Ishikawa (cell line): ENCODE results near the gene PDZRN3.

Experiments used
- CEBPB ChIP-seq: IDR thresholded peaks from 2 replicates; pipeline ENCODE4 v1.6.1; 2012
- RAD21 ChIP-seq: IDR thresholded peaks from 2 replicates; pipeline ENCODE4 v1.6.1; 2012; ENCODE audit warnings: low read depth
- REST ChIP-seq: IDR thresholded peaks from 2 replicates; pipeline ENCODE4 v1.6.1; 2012; ENCODE audit warnings: low read depth, mild to moderate bottlenecking

GRCh38 chr3:73586190-73586589, 38.6 kb downstream of the PDZRN3 start:
- no peak for TF ChIP-seq REST
- TF ChIP-seq CEBPB: no peak
- no peak for TF ChIP-seq RAD21
